GM21576 (cell line): Measurements from ENCODE around the gene SF3B3.
"Not testable (repeated sequence)": the region's sequence is repeated elsewhere in the genome, so short reads cannot be mapped to it uniquely, and the experiment has no call there.

Experiments used
- ATAC-seq: cut with Tn5 transposase; IDR thresholded peaks from one replicate; pipeline ENCODE4 v1.9.1; 2021; ENCODE audit warnings: mild to moderate bottlenecking, moderate library complexity; ENCODE audit not compliant: unreplicated experiment

Gene SF3B3

GRCh38 chr16:70611785-70612303, 88.2 kb downstream of the SF3B3 start:
- ATAC-seq: no peak

GRCh38 chr16:70612931-70613330, 89.3 kb downstream of the SF3B3 start:
- ATAC-seq: no peak

GRCh38 chr16:70614208-70614951, 90.8 kb downstream of the SF3B3 start:
- no peak for ATAC-seq

- no peak for ATAC-seq
These were observed 92.3 kb downstream of the SF3B3 start for GRCh38 chr16:70615945-70616344.

- ATAC-seq: not testable (repeated sequence)
These were observed 98.2 kb downstream of the SF3B3 start for GRCh38 chr16:70621864-70622263.
